ENCODE data around the gene F11. TPM values are rescaled to one million over a fixed set of nuclear protein-coding genes. Genes with fewer than 3 reads are reported as not detected.

Gene F11
- total RNA-seq, 4 donors from 2014 or later = not detected

GRCh38 chr4:186243331-186243730, 22.7 kb upstream of the F11 start:
- TF ChIP-seq, protein P1, sequence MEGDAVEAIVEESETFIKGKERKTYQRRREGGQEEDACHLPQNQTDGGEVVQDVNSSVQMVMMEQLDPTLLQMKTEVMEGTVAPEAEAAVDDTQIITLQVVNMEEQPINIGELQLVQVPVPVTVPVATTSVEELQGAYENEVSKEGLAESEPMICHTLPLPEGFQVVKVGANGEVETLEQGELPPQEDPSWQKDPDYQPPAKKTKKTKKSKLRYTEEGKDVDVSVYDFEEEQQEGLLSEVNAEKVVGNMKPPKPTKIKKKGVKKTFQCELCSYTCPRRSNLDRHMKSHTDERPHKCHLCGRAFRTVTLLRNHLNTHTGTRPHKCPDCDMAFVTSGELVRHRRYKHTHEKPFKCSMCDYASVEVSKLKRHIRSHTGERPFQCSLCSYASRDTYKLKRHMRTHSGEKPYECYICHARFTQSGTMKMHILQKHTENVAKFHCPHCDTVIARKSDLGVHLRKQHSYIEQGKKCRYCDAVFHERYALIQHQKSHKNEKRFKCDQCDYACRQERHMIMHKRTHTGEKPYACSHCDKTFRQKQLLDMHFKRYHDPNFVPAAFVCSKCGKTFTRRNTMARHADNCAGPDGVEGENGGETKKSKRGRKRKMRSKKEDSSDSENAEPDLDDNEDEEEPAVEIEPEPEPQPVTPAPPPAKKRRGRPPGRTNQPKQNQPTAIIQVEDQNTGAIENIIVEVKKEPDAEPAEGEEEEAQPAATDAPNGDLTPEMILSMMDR (IDR thresholded peaks at IDR 0.05; ENCODE audit: low read depth) = no peak

DNA sequence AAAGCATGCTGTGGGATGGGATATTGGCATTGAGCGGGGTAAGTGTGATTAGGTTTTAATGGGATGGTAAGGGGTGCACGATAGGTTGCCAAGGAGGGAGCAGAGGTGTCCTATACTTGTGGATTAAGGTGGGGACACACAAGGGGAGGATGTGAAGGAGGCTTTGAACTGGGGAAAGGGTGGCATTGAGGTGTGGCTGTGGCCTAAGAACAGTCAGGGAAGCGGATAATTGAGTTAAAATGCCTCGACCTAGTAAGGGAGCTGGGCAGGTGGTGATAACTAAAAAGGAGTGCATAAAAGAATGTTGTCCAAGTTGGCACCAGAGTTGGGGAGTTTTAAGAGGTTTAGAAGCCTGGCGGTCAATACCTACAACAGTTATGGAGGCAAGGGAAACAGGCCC, 21.2 kb upstream of the F11 start:
- TF ChIP-seq, protein P1 (IDR thresholded peaks at IDR 0.05; ENCODE audit: low read depth) = no peak

GRCh38 chr4:186248643-186249042, 17.3 kb upstream of the F11 start:
- TF ChIP-seq, protein P1 (IDR thresholded peaks at IDR 0.05; ENCODE audit: low read depth) = no peak

DNA sequence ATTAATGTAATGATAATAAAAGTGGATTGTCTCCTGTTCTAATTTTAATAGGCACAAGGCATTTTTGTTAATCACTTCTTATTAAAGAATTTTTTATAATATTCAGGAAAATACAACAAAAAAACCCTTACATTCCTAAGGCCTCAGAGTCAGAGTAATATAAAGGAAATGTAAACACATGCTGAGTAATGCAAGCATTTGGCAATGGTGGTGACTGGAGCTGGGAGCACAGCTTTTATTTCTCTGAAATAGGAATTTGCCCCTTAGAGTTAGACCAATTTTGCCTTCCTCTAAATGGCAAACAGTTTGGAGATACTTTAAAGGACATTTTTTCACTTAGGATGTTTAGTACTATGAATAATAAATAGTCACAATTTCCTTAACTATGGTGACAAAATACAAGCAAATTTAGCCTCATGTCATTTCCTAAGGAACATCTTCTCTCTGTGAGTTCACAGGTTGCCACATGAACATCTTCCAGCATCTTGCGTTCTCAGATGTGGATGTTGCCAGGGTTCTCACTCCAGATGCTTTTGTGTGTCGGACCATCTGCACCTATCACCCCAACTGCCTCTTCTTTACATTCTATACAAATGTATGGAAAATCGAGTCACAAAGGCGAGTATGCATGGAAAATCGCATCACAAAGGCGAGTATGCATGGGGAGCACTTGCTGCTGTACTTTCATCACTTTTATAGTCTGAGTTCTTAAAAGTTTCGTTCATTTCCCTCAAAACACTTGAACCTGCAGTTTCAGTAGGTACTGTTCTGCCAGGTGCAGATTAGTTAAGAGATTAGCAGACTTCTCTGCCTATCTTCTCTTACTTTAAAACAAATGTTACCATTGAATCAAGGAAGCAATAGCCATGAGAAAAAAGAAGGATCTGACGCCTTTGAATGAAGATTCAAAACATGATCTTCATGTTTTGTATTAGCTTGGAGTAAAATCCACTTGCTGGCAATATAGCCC, 15.9 kb upstream of the F11 start:
- TF ChIP-seq, protein P1 (IDR thresholded peaks at IDR 0.05; ENCODE audit: low read depth) = no peak

GRCh38 chr4:186250760-186251159, 15.2 kb upstream of the F11 start:
- TF ChIP-seq, protein P1 (IDR thresholded peaks at IDR 0.05; ENCODE audit: low read depth) = no peak

DNA sequence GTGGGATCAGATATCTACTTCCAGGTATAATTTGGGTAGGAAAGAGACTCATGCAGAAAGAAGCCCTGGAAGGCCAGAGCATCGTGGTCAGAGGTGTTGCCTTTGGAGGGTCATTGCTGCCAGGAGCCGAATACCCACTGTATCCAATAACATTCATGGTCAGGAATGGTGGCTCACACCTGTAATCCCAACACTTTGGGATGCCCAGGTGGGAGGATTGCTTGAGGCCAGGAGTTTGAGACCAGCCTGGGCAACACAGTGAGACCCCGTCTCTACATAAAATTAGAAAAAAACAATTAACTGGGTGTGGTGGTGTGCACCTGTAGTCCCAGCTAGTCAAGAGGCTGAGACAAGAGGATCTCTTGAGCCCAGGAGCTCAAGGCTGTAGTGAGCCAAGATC, 10.9 kb upstream of the F11 start:
- TF ChIP-seq, protein P1 (IDR thresholded peaks at IDR 0.05; ENCODE audit: low read depth) = no peak

GRCh38 chr4:186258216-186258811, 7.7 kb upstream of the F11 start:
- TF ChIP-seq, protein P1 (IDR thresholded peaks at IDR 0.05; ENCODE audit: low read depth) = no peak
